GM10847 (cell line): ENCODE measurements around the gene GRIN2A.

Source experiments
- POLR2A ChIP-seq: IDR thresholded peaks from 2 replicates; pipeline ENCODE4 v1.6.1; 2011; ENCODE audit not compliant: insufficient read length; ENCODE audit errors: extremely low read depth

GRIN2A gene

GRCh38 chr16:9805109-9805508 lies 377.1 kb downstream of the GRIN2A start:
- TF ChIP-seq POLR2A = no peak

- TF ChIP-seq POLR2A = no peak
Observed at GRCh38 chr16:9802160-9802559, 380.1 kb downstream of the GRIN2A start.

DNA sequence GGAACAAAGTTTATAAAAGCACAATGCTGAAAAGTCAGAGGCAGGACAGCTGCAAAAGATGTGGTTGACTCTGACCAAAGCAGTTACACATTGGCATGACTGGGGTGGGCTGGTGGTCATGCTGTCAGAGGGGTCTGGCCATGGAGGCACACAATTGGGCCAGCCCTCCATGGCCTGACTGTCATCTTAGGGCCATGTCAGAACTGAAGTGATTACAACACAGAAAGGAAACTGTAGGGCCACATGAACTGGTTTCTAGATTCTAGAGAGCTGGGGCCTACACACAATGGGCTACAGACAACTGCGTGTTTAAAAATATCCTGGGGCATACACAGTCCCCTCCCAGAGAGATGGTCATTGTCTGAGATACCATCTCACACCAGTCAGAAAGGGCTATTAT lies 380.6 kb downstream of the GRIN2A start:
- TF ChIP-seq POLR2A = no peak

DNA sequence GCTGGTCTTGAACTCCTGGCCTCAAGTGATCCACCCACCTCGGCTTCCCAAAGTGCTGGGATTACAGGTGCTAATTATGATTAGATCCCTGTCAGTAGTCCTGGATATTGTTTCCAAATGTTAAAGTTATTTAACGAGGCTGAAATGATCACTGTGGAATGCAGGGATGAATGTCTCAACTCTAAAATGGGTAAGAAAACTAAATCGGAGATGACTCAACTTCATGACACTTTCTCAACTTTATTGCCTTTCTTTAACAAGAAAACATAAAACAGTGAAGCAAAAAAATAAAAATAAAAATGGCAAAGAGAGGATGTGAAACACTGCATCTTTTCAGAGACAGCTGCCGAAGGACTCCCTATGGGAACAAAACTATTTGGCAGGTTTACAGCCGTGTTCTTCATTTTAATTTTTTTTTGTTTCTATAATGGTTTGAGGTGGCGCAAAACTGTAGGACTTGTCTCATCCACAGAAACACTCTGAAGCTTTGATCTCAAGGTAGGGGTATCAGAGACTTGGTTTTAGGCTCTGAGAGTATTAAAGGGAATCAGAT lies 382.0 kb downstream of the GRIN2A start:
- no peak for TF ChIP-seq POLR2A

DNA sequence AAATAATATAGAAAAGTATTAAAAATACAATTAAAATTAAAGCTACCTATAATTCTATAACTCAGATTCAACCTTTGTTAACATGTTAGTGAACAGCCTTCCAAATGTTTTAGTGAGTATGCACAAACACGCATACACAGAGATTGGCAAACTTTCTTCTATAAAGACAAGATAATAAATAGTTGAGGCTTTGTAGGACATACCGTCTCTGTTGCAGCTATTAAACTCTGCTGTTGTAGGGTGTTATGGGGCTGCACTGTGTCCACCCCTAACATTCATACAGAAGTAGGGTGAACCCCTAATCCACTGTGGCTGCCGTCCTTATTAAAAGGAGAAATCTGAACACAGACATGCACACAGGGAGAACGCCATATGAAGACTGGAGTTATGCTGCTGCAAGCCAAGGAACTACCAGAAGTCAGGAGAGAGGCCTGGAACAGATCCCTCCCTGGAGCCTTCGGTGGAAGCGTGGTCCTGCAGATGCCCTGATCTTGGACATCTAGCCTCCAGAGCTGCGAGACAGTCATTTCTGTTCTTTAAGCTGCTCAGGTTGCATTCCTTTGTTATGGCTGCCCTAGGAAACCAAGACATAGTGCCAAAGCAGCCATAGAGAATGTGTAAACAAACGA lies 383.2 kb downstream of the GRIN2A start:
- TF ChIP-seq POLR2A = no peak

GRCh38 chr16:9798474-9798873 lies 383.8 kb downstream of the GRIN2A start:
- no peak for TF ChIP-seq POLR2A

GRCh38 chr16:9797306-9797705 lies 384.9 kb downstream of the GRIN2A start:
- no peak for TF ChIP-seq POLR2A

- no peak for TF ChIP-seq POLR2A
Observed at GRCh38 chr16:9793623-9794022, 388.6 kb downstream of the GRIN2A start.

GRCh38 chr16:9791556-9791955 lies 390.7 kb downstream of the GRIN2A start:
- TF ChIP-seq POLR2A = no peak

DNA sequence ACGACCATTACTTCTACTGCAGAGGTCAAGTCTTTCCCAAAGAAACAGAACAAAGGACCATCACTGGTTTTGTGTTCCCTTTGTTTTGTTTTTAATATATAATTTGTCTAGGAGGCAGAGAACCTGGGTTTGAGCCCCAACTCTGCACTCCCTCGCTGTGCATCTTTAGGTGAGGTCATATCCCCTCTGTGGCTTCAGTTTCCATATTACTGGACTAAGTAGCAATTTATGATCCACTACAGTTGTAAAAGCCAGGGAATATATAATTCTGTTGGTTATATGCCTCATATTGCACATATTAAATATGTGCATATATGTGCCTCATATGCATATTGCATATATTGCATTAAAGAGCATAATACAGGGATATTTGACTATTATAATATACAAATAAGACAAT lies 392.0 kb downstream of the GRIN2A start:
- TF ChIP-seq POLR2A = no peak

DNA sequence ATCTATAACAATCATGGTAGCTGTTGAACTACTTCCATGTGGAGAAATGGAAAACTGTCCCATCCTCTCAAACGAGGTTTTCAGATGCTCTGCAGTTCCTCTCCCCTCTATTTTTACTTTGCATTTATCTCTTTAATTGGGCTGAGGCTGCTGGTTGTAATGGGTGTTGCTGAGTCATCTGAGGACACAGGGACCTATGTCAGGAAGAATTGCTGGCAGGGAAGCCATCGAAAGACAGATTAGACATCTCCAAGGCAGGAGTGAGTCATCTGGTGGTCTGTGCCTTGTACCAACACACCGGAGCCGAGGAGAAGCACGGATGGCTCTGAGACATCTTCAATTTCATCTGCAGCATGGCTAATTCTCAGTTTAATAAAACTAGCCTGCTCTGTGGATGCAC lies 394.5 kb downstream of the GRIN2A start:
- no peak for TF ChIP-seq POLR2A

GRCh38 chr16:9780831-9781230 lies 401.4 kb downstream of the GRIN2A start:
- TF ChIP-seq POLR2A = no peak

DNA sequence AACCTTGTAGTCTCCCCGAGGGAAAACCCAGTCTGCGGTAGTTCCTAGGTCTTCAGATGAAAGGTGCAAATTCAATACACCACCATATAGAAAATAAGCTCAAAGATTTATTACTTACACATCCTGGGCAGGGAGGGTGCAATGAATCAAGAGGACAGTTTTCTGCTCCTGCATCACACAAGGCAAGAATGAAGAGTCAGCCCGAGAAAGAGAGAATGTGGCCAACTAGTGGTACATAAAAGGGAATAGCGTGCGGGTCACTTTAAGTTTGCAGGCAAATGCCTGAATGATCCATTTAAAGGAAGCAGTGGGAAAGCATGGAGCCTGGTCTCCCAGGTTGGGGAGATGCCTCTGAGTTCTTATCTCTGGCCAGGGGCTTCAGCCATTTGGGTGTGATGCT lies 403.4 kb downstream of the GRIN2A start:
- no peak for TF ChIP-seq POLR2A

GRCh38 chr16:9775998-9776397 lies 406.2 kb downstream of the GRIN2A start:
- TF ChIP-seq POLR2A = no peak

GRCh38 chr16:9773289-9773688 lies 408.9 kb downstream of the GRIN2A start:
- no peak for TF ChIP-seq POLR2A

- TF ChIP-seq POLR2A = no peak
Observed at GRCh38 chr16:9772526-9773225, 409.6 kb downstream of the GRIN2A start.

DNA sequence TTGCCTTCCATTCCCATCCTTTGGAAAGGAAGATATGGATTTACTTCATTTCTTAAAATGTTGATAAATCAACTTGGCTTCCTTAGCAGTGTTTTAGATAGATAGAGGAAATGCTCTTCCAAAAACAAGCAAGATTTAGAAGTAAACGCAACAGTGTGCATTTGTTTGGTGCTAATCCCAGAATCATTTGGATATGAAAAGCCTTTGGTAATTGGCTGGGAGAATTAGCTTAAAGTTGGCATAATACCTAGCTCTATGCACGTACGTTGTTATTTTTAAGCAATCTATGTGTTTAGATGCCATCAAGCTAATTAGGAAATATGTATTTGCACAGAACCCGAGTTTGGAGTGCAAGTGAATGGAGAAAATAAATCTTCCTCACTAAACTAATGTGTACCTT lies 415.3 kb downstream of the GRIN2A start:
- no peak for TF ChIP-seq POLR2A
